Measurements from ENCODE around the gene SOCS2.
"Not testable (repeated sequence)": the region's sequence is repeated elsewhere in the genome, so short reads cannot be mapped to it uniquely, and the experiment has no call there.

Gene SOCS2

DNA sequence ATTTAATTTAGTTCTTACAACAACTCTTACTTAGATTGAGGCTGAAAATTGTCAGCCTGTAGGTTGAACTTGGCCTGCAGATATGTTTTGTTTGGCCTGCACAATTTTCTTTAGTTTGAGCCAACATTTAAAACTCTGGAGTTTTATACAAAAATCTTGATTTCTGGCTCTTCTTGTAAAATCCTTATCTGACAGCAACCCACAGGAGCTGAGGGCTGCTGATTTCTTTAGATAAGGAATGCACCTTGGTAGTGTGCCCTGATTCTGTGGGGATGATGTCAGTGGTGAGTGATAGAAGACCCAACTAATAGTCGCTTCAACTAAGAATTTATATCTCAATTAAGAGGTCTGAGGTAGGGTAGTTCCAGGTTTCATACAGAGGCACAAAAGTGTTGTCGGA is 49.5 kb downstream of the SOCS2 start:
- no peak for DNase-seq
- in situ Hi-C loops (cut with MboI; ENCODE audit: low pct_unique_long_range_greater_than_20kb, low sequenced_read_pairs), result no loop called here

DNA sequence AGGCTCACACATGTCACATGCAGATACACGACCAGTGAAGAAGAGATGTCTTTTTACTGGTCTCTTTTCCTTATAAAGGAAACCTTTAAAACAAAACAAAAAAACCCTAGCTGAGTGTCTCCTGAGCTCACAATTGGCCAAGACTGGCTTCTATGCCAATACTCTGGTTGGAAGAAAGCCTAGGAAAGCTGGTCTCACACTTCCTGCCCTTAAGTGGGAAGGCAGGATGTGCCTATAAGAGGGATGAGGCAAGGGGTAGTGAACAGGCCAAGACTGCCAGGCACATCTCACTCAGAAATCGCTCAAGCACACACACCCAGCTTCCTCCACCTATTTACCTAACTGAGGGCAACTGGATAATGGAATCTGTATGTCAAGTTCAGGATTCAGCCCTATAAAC is 50.0 kb downstream of the SOCS2 start:
- in situ Hi-C loops (cut with MboI; ENCODE audit: low pct_unique_long_range_greater_than_20kb, low sequenced_read_pairs), result no loop called here

DNA sequence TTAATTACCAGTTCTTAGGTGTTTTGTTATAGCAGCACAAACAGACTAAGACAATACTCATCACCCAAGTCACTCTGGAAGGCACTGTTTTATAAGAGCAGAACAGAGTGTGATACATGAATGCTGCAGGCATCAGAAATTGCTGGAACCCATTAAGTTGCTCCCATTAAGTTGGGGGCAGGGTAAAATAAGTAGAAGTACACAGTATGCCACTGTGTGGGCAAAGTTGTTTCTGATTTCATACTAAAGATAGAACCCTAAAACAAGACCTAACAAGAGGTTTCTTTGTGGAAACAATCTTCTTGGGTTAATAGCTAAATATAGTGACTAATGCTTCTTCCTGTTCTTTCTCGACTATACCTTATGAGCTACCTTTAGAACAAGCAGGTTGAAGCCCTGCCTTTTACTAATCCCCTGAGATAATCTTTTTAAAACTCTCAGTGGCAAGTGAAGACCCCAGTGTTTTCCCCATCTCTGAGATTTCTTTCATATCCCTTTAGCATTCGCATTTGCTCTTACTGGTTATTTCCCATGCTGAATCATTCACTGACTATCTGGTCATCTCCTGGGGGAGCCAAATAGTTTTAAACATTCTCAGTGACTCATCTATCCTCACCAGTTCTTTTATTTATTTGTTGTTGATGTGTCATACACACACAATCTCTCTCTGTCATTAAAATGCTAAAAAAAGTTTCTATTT is 52.3 kb downstream of the SOCS2 start:
- in situ Hi-C loops (cut with MboI; ENCODE audit: low pct_unique_long_range_greater_than_20kb, low sequenced_read_pairs), result no loop called here
- DNase-seq, result no peak

More for the DNA sequence above, 50.0 kb downstream of the SOCS2 start:
- no peak for DNase-seq

DNA sequence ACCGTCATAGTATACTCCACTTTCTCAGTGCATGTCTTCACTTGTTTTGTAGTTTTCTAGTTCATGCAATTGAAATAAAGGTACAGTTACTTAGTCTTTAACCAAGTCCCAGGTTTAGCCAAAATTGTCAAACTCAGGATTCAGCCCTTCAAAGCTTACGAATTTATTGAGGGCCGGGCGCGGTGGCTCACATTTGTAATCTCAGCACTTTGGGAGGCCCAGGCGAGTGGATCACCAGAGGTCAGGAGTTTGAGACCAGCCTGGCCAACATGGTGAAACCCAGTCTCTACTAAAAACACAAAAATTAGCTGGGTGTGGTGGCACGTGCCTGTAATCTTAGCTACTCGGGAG is 52.8 kb downstream of the SOCS2 start:
- DNase-seq; in situ Hi-C loops (cut with MboI; ENCODE audit: low pct_unique_long_range_greater_than_20kb, low sequenced_read_pairs): not testable (repeated sequence)

DNA sequence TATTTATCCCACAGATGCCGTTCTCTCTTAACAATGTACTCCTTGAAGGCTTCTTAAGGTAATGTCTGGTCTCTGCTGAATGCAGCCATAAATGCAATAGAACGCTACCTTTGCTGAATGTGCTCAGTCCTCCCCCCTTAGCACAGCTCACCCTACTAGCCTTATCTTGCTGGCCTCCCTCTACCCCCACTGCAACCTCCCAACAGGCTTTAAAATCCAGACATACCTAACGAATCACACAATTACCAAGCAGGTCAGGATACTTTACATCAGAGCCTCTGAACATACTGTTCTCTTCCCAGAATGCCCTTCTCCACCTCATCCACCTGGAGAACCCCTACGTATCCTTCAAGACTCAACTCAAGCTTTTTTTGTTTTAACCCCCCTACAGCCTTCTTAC is 53.7 kb downstream of the SOCS2 start:
- DNase-seq, result no peak
- in situ Hi-C loops (cut with MboI; ENCODE audit: low pct_unique_long_range_greater_than_20kb, low sequenced_read_pairs), result no loop called here

Data from KBM-7 (cell line).